ENCODE results near the gene IL31.
"Not testable (repeated sequence)": the region's sequence is repeated elsewhere in the genome, so short reads cannot be mapped to it uniquely, and the experiment has no call there.

Gene IL31

DNA sequence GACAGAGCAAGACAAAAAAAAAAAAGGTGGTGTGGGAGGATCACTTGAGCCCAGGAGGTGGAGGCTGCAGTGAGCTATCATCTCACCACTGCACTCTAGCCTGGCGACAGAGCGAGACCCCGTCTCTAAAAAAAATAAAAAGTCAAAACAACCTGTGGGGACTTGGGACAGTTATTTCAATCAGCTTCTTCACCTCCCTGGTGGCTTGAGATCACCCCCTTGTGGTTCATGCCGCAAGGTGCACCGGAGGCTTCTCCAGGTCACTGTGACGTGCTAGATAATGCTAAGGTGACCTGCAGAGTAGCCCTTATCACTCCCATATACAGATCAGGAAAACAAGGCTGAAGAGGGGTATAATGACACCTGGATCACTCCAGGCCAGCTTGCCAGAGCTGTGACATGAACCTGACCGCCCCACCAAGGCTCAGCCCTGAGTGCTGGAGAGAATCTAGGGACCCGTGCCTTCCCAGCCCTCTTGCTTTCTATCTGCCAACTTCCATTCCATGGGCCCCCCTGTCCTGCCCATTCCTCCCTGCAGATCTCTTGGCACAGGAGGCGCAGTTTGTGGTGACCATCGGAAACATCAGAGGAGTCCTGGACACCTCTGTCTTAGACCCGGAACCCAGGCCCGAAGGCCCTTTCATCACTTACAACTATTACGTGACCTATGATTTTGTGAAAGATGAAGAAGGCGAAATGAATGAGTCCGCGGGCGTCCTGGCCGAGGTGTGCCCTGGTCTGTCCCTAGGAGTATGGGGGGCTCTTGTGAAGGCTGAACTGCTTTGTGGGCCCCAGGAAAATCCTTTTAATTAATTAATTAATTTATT is 17.0 kb upstream of the IL31 start:
- DNase-seq = peak; percentile 77

DNA sequence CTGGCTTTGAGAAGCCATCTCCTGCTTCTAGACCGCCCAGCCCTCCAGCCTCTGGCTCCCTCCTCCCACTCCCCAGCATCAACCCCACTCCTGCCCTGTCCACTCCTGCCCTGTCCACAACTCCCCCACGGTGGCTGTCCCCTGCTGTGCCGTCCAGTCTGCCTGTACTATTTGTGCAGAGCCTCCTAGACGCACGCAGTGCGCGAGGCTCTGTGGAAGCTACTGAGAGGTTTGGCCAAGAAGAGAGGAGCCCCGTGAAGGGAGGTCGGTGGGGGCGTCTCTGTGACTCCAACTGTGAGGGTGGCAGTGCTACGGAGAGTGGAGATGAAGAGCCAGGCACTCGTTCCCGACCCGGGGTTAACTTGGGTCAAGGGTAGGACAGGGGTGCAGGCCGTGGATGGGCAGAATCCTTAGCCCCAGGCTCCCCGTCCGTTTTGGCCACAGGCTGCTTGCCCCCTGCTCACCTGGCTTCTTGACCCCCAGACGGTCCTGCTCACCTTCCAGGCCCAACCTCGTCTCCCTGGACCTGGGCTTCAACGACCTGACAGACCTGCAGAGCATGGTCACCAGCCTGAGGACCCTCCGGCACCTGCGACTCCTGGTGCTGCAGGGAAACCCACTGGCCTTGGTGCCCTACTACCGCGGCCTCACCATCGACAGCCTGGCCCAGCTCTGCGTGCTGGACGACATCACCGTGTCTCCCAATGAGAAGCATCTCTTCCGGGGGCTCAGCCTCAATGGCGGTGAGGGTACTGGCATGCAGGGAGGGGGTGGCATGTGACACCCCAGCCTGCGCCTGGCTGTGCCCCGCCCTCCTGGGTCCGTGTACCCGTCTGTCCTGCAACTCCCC is 15.8 kb upstream of the IL31 start:
- DNase-seq = no peak

DNA sequence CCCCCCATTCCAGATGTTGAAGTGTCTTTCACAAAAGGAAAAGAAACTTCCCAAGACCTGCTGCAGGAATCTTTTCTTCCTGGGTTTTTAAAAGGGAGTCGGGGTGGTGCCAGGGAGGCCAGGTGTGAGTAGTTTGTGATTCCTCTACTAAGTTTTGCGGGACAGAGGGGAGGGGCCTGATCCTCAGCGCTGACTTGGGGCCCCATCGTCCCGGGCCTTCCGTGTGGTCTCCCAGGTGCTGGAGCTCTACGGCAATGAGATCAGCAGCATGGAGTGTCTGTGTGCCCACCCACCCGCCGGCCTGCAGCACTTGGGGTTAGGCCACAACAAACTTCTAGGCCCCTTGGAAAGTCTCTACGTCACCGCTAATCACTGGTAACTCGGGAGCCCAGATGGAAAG is 13.4 kb upstream of the IL31 start:
- DNase-seq = no peak

DNA sequence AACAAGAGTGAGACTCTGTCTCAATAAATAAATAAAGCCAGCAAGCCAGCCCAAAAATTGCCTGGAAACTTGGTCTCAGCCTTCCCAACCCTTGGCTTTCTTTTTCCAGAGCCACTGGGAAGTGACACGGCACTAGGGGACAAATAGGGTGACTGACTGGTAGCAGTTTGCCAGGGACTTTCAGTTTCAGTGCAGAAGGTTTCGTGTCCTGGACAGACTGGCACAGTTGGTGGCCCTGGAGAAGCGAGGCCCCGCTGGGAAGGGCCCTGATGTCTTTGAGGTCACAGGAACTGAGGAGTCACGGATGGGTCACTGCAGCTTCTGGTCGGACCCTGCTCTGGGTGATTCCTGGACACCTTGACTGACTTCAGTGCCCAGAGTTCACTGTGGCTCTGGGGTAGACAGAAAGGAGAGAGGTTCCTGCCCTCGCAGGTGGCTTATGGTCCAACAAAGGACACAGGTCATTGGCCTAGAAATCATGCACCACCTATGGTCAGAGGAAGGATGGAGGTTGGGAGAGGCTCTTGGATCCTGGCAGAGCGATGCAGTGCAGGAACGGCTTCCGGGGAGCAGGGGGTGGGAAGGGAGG is 11.6 kb upstream of the IL31 start:
- DNase-seq = no peak

DNA sequence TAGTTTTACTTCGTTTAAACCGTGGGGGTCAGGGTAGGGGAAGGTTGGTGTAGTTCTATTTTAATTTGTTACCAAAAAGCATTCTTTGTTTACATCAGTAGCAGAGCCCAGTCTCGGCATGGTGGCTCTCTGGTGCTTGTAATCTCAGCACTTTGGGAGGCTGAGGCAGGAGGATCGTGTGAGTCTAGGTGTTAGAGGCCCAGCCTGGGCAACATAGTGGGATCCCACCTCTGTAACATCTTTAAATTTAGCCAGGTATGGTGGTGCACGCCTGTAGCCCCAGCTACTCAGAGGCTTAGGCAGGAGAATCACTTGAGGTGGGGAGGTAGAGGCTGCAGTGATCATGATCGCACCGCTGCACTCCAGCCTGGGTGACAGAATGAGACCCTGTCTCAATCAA is 11.1 kb upstream of the IL31 start:
- DNase-seq = no peak

DNA sequence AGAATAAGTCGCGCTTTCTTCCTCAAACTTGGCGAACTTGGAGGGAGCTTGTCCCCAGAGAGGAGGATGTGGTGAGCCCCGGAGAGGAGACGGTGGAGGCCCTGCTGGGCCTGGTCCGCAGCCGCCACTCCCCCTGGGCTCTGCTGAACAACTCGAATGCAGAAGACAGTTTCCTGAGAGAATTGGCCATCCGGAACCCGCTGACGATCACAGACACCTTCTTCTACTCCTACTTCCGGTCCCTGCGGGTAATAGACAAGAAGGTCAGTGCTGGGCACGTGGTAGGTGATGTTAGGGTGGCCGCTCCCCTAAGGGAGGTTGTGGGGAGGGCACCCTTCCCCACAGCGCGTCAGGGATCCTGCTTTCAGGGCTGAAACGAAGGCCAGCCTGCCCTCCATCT is 10.5 kb upstream of the IL31 start:
- DNase-seq = no peak

DNA sequence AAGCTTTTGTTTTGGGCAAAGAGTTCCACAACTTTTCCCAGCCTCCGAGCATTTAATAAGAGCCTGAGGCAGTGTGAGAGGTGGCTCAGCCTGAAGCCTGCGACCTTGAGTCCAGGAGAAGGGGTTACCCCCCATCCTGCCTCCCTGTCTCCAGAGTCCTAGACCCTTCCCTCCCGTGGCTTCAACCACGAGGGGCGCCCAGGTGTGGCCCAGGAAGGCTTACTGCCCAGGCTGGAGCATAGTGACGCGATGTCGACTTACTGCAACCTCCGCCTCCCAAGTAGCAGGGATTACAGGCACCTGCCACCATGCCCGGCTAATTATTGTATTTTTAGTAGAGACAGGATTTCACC is 9.5 kb upstream of the IL31 start:
- DNase-seq = no peak

DNA sequence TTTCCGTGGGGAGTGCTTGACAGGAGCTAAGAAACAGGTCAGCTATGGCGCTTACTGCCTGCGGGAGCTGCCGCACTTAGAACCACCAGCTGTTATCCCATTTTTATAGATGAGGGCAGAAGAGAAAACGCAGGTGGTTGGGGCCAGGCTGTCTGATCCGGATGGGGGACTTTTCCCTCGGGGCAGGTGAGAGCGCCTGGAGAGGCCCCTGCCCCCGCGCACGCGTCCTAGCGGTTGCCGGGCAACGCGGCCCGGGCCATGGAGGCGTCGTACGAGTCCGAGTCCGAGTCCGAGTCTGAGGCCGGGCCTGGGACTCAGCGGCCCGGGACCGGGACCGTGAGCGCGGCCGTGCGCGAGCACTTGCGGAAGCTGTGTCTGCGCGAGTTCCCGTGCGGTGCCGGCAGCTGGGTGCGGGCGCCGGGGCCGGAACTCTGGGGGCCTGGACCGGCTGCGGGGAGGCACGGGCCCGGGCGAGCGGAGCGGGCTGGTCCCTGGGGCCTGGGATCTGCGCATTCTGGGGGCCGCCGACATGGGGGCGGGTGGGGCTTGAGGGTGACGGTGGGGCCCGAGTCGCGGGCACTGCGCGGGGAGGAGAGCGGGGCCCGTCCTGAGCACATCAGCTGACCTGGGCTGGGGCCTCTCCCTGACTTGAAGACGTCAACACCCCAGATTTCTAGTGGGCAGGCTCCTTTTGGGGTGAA is 9.0 kb upstream of the IL31 start, which contains the start of gene LRRC43:
Gene LRRC43, plus strand, starts transcription at position 237 of the 701 bp plus-strand sequence. Its CDS starts 22 bp downstream, at position 259.
- peak; percentile 61 for DNase-seq

DNA sequence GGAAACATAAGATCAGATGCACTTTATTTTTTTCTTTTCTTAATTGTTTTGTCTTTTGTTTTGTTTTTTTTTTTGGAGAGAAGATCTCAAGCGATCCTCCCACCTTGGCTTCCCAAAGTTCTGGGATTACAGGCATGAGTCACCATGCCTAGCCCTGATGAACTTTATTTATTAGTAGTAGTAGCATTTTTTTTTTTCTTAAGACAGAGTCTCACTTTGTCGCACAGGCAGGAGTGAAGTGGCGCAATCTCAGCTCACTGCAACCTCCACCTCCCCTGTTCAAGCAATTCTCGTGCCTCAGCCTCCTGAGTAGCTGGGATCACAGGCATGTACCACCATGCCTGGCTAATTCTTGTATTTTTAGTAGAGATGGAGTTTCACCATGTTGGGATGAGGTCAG is 2.5 kb upstream of the IL31 start:
- not testable (repeated sequence) for DNase-seq

DNA sequence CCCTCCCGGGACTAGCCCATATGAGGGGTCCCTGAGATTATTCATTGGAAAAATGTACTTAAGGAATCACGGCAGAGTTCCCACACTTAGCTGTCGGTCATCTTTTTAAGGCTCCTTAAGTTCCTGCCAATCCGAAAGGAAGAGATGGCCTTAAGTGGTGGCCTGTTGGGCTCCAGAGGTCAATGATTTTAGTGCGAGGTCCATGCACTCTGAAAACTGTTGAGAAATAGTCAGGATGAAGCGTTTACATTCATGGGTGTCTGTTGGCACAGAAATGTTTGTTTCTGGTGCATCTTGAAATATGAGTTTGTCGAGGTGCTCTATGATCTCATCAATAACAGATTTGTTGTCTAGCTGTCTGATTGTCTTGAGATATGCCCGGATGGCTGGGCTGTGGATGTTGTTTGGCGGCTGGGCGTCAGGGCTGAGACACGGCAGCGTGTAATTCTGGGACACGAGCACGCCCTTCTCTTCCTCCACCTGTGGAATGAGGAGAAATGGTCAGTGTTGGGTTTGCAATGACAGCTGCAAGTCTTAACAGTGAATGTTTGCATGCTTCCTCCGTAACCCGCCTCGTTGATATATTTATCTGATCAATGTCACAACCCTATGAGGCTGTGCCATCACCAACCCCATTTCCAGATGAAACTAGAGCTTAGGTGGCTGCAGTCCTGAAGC is 1.6 kb downstream of the IL31 start:
- no peak for DNase-seq

DNA sequence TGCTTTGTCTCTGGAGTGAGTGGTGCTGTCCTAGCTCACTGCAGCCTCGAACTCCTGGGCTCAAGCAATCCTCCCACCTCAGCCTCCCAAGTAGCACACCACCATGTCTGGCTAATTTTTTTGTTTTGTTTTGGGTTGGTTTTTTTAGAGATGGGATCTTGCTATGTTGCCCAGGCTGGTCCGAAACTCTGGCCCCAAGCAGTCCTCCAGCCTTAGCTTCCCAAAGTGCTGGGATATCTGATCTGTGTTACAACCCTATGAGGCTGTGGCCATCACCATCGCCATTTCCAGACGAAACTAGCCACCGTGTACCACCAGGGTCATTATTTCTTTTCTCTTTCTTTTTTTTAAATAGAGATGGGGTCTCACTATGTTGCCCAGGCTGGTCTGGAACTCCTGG is 2.6 kb downstream of the IL31 start:
- DNase-seq = no peak

DNA sequence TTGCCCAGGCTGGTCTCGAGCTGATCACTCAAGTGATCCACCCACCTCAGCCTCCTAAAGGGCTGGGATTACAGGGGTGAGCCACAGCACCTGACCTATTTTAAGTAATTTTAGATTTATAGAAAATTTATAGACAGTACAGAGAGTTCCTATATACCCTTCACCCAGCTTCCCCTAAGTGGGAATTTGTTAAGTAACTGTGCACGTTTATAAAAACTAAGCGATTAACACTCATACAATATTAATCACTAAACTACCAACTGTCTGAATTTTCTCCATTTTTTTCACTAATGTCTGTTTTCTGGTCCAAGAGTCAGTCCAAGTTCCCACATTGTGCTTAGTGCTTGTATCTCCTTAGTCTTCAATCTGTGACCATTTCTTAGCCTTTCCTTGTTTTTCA is 5.5 kb downstream of the IL31 start:
- no peak for DNase-seq

DNA sequence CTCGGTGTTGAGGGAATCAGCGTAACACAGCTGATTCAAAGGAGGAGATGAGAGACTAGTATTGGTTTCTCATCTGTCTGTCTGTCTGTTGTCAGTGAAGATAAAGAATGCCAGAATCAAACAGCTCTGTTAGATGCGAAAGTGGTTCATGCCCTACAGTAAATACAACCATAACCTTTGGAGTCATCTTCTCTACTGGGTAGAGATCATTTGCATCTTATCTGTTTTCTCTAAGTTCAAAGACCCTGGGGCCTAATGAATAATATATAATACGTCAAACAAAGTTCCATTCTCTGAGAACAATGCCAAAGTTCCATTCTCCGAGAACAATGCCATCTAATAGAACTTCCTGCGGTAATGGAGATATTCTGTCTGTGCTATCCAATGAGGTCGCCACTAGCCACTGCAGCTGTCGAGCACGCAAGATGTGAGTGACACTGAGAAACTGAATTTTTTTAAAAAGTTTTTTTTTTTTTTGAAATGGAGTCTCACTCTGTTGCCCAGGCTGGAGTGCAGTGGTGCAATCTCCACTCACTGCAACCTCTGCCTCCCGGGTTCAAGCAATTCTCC is 6.6 kb downstream of the IL31 start:
- DNase-seq = no peak

DNA sequence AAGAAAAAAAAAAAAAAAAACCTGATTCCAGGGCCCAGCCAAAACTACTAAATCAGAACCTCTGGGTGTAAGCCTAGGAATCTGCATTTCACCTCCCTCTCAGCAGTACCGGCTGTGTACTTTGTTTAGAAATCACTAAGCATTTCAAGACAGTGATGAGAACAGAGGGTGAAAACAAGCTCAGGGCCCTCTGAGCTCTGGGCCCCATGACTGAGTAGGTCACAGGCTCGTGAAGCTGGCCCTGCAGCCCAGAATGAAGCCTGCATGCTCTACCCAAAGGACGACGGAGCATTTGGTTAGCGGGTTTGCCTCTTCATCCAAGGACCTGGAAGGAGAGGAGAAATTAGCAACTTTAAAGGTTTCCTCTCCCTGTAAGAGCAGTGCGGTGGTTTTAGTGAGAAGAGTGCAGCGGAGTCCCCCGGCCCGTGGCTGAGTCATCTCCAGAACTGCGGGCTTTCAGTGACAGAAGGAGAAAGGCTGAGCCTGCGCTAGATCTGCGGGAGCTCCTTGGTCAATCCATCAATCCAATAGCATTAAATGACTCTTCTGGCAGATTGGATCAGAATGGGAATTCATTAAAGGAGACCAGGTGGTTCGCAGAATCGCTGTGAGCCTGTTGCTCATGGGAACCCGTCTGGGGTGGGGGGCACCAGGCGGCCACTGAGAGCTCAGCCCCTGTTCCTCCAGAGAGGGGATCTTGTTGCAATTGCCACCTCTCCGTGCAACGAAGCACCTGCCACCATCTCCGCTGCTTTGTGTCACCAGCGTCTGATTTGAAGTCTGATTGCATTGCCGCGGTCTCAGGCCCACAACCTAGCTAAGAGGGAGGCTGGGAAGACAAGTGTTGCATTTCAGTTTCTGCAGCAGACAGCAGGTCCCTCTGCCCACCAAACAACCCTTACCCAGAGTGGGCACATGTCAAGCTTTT is 7.3 kb downstream of the IL31 start:
- no peak for DNase-seq

DNA sequence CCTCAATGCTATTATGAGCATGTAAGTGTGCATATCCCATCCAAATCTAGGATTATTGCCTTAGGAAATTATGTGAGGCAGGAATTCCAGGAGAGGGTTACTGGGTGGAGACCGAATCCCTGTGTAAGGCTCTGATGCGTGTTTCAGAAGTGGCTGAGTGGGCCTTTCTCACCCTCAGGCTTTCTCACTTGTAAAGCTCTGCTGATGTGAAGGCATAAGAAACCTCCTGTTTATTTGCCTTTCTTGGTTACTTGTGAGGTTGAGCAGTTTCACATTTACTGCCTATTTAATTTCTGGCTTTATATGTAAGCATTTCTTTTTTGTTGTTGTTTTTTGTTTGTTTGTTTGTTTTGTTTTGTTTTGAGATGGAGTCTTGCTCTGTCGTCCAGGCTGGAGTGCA is 11.0 kb downstream of the IL31 start:
- DNase-seq = no peak

DNA sequence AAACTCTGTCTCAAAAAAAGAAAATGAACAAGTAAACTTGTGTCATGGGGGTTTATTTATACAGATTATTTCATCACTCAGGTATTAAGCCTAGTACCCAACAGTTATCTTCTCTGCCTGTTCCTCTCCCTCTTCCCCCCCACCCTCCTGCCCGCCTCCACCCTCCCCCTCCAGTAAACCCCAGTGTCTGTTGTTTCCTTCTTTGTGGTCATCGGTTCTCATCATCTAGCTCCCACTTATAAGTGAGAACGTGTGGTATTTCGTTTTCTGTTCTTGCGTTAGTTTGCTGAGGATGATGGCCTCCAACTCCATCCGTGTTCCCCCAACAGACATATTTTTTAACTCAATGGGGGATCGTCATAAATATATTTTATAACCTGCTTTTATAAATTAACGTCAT is 12.3 kb downstream of the IL31 start:
- no peak for DNase-seq

DNA sequence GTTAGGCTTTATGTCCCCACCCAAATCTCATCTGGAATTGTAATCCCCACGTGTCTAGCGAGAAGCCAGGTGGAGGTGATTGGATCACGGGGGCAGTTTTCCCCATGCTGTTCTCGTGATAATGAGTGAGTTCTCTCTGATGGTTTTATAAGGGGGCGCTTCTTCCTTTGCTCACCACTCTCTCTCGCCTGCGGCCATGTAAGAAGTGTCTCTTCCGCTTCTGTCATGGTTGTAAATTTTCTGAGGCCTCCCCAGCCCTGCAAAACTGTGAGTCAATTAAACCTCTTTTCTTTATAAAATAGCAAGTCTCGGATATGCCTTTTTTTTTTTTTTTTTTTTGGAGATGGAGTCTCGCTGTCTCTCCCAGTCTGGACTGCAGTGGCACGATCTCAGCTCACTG is 13.3 kb downstream of the IL31 start:
- DNase-seq = no peak

DNA sequence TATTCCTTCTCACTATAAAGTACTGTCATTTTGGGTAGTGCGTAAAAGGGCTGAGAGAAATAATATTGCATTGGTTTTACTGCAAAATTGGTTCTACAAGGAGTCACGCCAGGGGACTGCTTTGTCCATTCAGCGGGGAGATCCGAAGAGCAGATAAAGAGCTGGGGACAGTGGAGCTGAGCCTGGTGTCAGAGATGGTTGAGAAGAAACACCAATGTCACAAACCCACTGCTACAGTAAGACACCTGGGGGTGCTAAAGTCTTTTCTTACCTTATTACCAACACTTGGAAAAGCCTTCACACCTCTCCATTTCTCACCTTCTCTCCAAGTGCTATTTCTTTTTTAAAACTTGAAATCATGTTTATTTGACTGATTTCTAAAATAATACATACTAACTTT is 14.1 kb downstream of the IL31 start:
- no peak for DNase-seq

DNA sequence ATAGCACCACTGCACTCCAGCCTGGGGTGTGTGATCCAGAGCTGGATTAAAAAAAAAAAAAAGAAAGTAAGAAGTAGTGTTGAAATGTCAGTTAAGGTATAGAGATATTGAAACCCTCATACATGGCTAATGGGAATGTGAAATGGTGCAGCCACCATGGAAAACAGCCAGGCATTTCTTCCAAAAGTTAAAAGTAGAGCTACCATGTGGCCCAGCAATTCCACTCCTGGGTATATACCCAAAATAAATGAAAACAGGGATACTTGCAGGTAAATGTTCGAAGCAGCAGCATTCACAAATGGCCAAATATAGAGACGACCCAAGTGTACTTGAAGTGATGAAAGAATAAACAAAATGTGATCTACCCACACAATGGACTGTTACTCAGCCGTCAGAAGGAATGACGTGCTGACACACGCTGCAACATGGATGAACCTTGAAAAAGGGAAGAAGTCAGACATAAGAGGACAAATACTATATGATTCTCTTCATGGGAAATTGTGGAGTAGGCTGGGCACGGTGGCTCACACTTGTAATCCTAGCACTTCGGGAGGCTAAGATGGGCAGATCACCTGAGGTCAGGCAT is 15.2 kb downstream of the IL31 start:
- DNase-seq = no peak

DNA sequence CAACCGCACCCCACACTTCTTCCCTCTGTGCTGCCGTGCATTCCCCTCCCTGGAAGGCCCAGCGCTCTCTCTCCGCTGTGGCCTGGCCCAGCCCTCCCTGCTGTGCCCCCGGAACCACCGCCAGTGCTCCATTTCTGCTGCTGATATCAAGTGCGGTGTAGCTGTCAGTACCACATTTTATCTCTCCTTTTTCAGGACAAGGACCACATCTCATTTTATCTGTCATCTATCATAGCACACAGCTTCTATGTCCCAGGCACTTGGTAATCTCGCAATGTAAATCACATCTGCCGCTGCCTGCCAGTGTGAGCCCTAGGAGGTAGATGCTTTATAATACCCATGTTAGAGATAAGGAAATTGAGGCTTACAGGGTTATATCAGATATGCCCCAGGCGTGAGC is 18.3 kb downstream of the IL31 start:
- no peak for DNase-seq

DNA sequence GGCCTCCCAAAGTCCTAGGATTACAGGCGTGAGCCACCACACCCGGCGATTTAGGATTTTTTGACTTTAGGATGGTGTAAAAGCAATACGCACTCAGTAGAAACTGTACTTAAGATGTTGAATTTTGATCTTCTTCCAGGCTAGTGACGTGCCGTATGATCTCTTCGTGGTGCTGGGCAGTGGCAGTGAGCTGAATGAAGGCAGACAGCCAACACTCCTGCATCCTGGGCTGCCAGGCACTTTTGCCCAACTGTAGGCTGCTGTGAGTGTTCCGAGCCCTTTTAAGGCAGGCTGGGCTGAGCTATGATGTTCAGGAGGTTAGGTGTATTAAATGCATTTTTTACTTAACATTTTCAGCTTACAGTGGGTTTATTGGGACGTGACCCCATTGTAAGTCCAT is 21.3 kb downstream of the IL31 start:
- no peak for DNase-seq

Data from NCI-H510A treated with DMSO at 0.1 percent for 48 hours (cell line).